GM04504 (cell line): ENCODE data around the gene FAF1.
"Not testable (repeated sequence)": the region's sequence is repeated elsewhere in the genome, so short reads cannot be mapped to it uniquely, and the experiment has no call there.

Experiments
- DNase-seq: peaks from one replicate; pipeline ENCODE4 v3.0.0-alpha.2; 2012; ENCODE audit warnings: low read depth

Gene FAF1

GRCh38 chr1:50553921-50554320, 406.1 kb downstream of the FAF1 start:
- no peak for DNase-seq

- DNase-seq: no peak
Observed at GRCh38 chr1:50548243-50548642, 411.8 kb downstream of the FAF1 start.

- no peak for DNase-seq
Observed at GRCh38 chr1:50542362-50542761, 417.7 kb downstream of the FAF1 start.

GRCh38 chr1:50538476-50538875, 421.6 kb downstream of the FAF1 start:
- DNase-seq: no peak

GRCh38 chr1:50531601-50532000, 428.5 kb downstream of the FAF1 start:
- no peak for DNase-seq

- no peak for DNase-seq
Observed at GRCh38 chr1:50531027-50531426, 429.0 kb downstream of the FAF1 start.

- DNase-seq: no peak
Observed at GRCh38 chr1:50529510-50529909, 430.6 kb downstream of the FAF1 start.

- not testable (repeated sequence) for DNase-seq
Observed at GRCh38 chr1:50527987-50528320, 432.1 kb downstream of the FAF1 start.

- DNase-seq: no peak
Observed at GRCh38 chr1:50527249-50527986, 432.6 kb downstream of the FAF1 start.

GRCh38 chr1:50526431-50526830, 433.6 kb downstream of the FAF1 start:
- no peak for DNase-seq

- no peak for DNase-seq
Observed at GRCh38 chr1:50523548-50523947, 436.5 kb downstream of the FAF1 start.

GRCh38 chr1:50522691-50523342, 437.2 kb downstream of the FAF1 start:
- no peak for DNase-seq

GRCh38 chr1:50521703-50522102, 438.4 kb downstream of the FAF1 start:
- DNase-seq: no peak

- DNase-seq: no peak
Observed at GRCh38 chr1:50517488-50517887, 442.6 kb downstream of the FAF1 start.

GRCh38 chr1:50516056-50516455, 444.0 kb downstream of the FAF1 start:
- no peak for DNase-seq

GRCh38 chr1:50508040-50508586, 452.0 kb downstream of the FAF1 start:
- DNase-seq: no peak

- DNase-seq: no peak
Observed at GRCh38 chr1:50505427-50505826, 454.6 kb downstream of the FAF1 start.

- DNase-seq: no peak
Observed at GRCh38 chr1:50503515-50503914, 456.6 kb downstream of the FAF1 start.

GRCh38 chr1:50502147-50502546, 457.9 kb downstream of the FAF1 start:
- DNase-seq: no peak

- no peak for DNase-seq
Observed at GRCh38 chr1:50497007-50497406, 463.1 kb downstream of the FAF1 start.

- no peak for DNase-seq
Observed at GRCh38 chr1:50493710-50494109, 466.4 kb downstream of the FAF1 start.

GRCh38 chr1:50492142-50492541, 467.9 kb downstream of the FAF1 start:
- DNase-seq: no peak

- DNase-seq: no peak
Observed at GRCh38 chr1:50491142-50491541, 468.9 kb downstream of the FAF1 start.

GRCh38 chr1:50490640-50491039, 469.4 kb downstream of the FAF1 start:
- no peak for DNase-seq
